Stimulated activated CD4-positive, alpha-beta T cell treated with anti-CD3 and anti-CD28 coated beads, TNF-alpha, amount 100 ng/mL, for 24 hours (primary cell): ENCODE data around the gene RAB44.

ENCODE experiments used
- DNase-seq, 3 experiments: peaks; one replicate each; pipeline ENCODE4 v3.0.0-alpha.2; 2020; ENCODE audit warnings: low read depth in 3 of 3

RAB44 gene

DNA sequence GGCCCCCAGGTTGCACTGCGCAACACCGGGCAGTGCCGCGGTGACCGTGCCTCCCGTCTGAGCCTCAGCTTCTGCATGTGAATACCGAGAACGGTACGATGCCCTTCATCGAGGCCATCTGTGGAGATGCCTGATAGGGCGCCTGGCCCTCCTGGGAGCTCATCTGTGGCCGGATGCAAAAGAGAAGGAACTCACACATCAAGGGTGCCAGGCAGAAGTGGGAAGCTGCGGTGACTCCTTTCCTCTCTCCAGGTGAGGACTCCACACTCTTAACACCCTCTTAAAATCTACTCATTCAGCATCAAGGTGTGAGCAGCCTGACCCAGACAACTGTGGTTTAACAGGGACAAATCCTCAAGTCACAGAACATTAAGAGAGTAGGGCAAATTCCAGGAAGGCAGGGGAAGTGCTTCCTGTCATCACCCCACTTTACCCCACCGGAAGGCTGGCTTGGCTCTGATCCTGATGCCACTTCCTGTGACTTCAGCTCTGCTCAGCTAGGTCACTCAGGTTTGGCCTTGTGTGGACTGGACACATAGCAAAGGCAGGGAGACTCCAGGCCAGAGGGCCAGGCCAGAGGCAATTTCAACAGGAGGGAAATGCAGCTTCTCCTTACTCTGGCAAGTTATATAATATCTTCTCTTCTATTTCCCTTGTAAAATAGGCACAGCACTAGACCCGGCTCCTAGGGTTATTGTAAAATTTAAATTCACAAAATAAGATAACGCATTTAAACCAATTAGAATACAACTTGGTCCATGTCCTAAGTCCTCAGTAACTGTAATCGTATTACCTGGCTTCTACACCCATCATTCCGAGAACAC is 72.3 kb downstream of the RAB44 start:
- DNase-seq: peak in 1 of 3 experiments; percentile 35

DNA sequence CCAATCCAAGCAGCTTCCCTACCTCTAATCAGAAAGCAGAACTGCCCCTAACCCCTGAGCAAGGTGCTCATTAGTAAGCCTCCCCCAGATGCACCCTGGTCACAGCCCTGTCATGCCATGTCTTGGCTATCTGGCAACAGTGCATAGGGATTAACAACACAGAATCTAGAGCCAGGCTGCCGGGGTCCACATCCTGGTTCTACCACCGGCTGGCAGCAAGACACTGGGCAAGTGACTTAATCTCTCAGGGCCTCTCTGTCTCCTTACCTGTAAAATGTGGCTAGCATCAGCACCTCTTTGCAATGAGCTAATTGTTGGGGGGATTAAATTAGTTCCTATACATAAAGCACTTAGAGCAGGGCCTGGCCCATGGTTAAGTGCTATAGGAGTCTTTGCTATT is 73.5 kb downstream of the RAB44 start:
- DNase-seq: no peak

DNA sequence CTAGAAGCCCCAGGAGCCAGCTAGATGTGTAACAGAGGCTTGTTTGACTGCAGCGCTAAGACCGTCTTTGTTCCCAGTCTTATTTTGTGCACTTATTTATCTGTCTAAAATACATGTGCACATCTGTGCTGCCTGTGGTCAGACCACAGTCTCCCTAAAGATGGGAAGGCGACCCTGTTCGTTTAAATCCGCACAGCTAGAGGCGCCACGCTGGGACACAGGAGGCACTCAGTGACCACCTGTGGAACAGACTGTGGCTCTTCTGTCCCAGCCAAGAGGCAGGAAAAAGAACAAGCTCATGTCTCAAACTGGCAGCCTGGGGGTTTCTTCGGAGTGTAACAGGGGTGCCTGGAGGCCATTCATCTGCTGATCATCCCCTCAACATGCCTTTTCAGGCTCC is 74.8 kb downstream of the RAB44 start:
- DNase-seq: no peak

DNA sequence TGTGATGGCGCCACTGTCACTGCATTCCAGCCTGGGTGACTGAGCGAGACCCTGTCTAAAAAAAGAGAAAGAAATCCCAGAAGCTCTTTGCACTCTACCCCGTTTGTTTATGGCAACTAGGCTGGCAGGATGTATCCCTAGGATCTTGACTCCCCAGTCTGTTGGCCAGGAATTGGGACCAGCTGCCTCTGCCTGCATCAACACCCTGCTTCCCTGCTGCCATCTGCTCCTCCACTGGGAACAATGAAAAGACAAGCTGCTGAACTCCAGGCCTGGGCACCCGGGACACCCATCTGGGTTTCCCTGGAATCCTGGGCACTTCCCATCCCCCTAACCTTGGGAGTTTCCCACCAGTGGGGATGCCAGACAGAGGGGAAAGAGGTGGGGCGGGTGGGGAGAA is 76.7 kb downstream of the RAB44 start:
- no peak for DNase-seq

DNA sequence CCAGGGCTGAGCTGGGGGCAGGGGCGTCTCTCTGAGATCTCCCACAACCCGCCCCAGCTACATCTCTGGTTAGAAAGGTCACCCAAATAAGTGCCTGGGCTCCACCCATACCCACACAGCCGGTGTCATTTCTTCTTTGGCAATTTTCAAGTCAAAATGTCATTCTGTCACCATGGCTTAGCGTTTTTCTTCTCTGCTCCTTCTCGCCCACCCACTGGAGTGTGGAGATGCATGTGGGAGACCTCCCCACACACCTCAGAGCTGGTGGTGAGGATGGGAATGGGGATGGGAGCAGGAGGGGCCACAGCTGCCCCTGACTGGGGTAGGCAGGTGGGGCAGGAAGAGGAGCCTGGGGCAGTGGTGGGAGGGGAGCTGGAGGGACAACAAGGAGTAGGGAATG is 78.5 kb downstream of the RAB44 start:
- DNase-seq: no peak

DNA sequence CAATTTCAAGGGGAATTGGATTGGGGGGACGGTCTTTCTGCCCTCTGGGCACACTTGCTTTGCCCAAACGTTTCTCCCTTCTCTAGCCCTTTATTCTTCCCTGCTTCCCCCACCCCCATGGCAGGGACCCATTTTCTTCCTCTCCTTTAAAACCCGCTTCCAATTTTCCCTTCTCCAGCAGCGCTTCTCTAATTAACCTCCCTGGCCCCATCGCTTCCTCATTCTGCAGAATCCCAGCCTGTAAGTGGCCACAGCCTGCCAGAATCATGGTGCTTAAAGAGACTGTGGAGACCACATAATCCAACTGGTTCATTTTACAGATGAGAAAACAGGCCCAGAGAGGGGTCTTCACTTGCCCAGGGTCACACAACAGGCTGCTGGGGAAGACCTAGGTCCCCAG is 80.2 kb downstream of the RAB44 start:
- no peak for DNase-seq

DNA sequence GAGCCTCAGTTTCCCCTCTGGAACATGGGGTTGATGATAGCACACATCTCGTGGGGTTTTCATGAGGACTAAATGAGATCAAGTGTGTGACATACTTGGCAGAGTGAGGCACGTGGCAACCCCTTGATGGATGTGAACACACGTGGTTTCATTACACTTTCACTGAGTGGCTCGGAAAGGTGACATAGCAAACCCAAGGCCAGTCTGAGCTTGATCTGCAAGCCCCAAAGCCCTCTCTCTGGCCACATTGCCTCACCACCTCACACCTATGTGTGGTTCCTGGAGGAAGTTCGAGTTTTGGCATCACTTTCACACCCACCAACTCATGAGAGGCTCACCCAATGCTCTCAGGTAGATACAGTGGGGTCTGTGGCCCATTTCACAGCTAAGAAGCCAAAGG is 81.6 kb downstream of the RAB44 start:
- no peak for DNase-seq

DNA sequence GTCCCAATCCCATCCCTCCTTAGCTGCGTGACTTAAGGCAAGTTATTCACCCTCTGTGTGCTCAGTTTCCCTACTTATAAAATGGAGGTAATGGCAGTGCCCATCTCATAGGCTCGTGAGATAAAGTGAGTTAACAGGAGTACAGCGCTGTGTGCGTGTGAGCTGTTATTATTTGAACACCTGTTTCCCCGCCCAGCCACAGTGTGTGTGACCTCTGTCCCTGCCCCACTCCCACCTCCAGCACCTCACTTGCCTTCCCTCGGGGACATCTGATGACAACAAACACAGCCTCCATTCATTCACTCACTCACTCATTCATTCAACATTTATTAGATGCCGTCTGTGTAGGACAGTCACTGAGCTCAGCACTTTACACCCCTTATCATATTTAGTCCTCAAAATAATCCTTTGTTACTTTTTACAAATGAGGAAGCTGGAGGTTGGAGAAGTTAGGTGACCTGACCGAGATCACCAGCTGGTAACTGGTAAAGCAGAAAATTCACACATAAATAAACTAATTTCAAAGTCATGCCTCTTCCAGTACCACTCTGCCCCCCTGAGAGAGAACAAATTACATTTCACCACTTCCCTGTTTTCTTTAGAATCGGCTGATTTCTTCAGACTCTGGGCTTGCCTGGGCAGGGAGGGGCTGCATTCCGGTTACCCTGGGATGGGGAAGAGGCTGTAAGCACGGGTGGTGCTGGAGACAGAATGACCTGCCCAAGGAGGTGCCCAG is 83.0 kb downstream of the RAB44 start:
- no peak for DNase-seq

DNA sequence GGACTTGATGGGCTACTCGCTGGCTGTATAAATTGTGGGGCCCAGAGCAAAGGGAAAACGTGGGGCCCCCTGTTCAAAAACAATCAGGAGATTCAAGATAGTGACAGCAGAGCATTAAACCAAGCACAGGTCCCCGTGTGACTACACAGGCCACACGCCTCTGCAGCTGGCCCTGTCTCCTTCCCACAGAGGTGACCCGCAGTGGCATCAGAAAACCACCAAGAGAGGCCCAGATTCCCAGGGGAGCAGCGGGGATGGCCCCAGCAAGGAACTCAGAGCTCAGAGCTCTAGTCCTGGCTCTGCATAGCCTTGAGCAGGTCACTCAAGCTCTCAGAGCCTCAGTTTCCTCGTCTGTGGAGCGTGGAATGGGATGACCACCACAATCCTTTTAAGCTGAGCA is 84.0 kb downstream of the RAB44 start:
- no peak for DNase-seq
